GM18870 (cell line): Measurements from ENCODE around the gene CLASP1.

Experiments
- ATAC-seq: cut with Tn5 transposase; IDR thresholded peaks from one replicate; pipeline ENCODE4 v1.9.1; 2021; ENCODE audit warnings: moderate library complexity; ENCODE audit not compliant: unreplicated experiment

The CLASP1 gene

GRCh38 chr2:121547646-121548045 is 101.6 kb downstream of the CLASP1 start:
- peak; percentile 37 for ATAC-seq

- ATAC-seq, result no peak
Measured at GRCh38 chr2:121545913-121546312, 103.3 kb downstream of the CLASP1 start.

- ATAC-seq, result no peak
Measured at GRCh38 chr2:121545257-121545656, 104.0 kb downstream of the CLASP1 start.

GRCh38 chr2:121541495-121541894 is 107.8 kb downstream of the CLASP1 start:
- ATAC-seq, result no peak

DNA sequence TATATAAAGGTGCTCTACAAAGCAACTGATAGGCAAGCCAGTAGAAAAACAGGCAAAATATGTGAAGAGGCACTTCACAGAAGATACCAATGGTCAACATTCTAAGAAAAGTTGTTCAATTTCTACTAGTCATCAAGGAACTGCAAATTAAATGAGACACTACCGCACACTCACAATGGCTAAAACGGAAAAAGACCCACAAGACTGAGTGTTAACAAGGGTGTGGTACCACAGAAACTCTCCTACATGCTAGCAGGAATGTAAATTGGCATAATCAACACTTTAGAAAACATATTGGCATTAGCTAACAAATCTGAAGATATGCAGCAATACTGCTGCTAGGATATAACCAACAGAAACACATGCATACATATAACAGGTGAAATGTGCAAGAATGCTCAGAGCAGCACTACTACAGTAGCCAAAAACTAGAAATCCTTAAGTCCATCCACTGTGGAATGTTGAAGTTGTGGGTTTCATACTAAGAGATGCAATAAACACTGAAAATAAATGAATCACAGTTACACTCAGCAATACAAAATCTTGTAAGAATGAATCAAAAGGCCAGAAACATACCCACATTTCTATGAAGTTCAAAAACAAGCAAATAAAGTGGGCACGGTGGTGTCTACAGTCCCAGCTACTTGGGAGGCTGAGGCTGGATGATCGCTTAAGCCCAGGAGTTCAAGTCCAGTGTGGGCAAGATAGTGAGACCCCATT is 109.4 kb downstream of the CLASP1 start:
- ATAC-seq, result no peak

GRCh38 chr2:121536850-121537557 is 112.3 kb downstream of the CLASP1 start:
- no peak for ATAC-seq

GRCh38 chr2:121536347-121536746 is 112.9 kb downstream of the CLASP1 start:
- ATAC-seq, result no peak

GRCh38 chr2:121534007-121534406 is 115.3 kb downstream of the CLASP1 start:
- ATAC-seq, result no peak

DNA sequence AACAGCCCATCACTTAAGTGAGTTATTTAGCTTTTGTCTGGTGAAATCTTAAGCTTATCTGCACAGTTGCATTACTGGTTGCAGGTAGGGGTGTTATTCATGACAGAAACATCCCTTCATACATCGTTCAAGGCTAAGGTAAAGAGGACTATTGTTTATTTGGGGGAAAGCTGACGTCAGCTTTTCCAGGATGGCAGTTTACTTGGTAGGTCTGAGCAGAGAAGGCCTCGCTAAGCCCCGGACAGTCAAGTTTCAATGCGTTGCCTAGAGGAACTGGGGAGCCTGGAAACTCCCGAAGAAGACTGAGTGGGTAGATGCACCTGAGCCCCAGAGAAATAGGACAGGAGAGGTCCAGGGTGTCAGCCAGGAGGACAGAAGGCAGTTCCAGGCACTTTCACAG is 116.4 kb downstream of the CLASP1 start:
- ATAC-seq, result no peak

DNA sequence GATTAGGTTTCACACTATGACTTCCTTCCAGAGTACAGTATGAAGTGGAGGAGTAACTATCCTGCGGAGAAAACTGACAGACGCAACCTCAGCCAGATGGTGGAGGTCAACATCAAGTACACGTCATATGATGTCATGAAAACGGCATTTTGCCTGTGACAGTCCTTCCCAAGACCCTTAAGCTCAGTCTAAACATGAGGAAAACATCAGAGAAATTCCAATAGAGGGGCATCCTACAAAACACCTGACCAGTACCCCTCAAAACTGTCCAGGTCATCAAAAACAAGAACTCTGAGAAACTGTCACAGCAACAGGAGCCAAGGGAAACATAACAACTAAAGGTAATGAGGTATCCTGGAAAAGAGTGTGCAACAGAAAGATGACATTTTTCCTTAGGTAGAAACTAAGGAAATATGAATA is 116.9 kb downstream of the CLASP1 start:
- ATAC-seq, result no peak

- peak; percentile 48 for ATAC-seq
Measured at GRCh38 chr2:121530212-121530705, 119.0 kb downstream of the CLASP1 start.

- ATAC-seq, result no peak
Measured at GRCh38 chr2:121529439-121530211, 119.6 kb downstream of the CLASP1 start.

- no peak for ATAC-seq
Measured at GRCh38 chr2:121527009-121527682, 122.1 kb downstream of the CLASP1 start.

GRCh38 chr2:121524685-121525425 is 124.4 kb downstream of the CLASP1 start:
- no peak for ATAC-seq

DNA sequence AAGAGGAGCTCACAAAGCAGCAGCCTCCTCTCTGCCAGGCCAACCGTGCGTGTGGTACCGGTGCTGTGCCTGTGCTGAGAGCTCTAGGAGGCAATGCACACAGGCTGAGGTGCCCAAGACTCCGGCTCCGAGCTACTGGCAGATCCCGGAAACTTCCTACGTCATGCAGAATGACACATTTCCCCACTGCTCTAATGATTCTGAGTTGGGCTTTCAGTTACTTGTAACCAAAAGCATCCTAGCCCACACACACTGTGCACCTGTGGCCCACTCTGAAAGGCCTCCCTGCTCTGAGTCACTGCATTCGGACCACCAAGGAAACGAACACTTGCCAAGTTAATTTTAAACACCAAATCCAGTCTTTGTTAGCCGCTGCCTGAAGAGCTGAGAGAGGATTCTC is 127.9 kb downstream of the CLASP1 start:
- ATAC-seq, result no peak

- ATAC-seq, result no peak
Measured at GRCh38 chr2:121520641-121520994, 128.6 kb downstream of the CLASP1 start.

- no peak for ATAC-seq
Measured at GRCh38 chr2:121519732-121520640, 129.3 kb downstream of the CLASP1 start.

DNA sequence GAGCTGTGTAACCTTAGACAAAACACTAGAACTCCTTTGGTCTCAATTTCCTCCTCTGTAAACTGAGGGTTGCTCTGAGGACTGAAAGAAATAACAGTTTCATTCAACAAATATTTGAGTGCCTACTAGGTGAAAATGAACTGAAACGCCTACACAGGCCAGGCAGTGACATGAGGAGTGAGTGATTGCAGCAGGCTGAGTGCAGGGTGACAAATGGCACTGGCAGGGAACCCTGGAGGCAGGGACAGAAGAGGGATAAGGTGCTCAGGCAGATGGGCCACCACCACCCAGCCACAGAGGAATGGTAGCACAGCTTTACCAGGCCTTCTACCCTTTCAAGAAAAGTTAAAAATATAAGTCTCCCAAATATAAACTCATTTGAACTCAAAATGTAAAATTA is 130.1 kb downstream of the CLASP1 start:
- ATAC-seq, result no peak

DNA sequence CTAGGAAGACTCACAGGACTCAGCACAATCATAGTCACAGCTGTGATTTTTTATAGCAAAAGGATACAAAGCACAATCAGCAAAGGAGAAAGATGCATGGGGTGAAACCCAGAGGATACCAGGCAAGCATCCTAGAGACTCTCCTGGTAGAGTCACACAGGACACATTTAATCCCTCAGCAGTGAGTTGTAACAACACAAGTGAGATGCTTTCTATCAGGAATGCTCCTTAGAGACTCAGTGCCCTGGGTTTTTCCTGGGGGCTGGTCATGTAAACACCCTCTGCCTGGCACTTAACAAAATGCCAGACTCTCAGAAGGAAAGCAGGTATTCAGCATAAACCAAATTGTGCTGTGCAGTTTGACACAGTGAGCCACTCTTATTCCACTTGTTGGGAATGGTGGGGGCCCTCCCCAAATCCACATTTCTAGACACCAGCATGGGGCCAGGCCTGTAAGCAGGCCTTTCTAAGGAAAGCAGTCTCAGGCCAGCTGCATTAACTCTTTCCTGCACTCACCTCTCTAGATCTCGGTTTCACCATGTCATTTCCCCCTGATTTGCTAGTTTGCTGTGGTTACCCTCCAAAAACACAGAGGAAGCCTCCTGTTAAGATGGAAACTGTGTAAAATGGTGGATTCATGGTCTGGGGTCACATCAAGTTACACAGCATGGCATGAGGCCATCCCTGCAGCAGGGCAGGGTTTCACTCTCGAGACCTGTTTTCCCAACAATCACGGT is 135.5 kb downstream of the CLASP1 start:
- no peak for ATAC-seq
